ACC112 (cell line): ENCODE measurements around the gene LTC4S.
A peak's percentile ranks its signal among the peaks of the same experiment; 100 is the strongest.

Experiments used
- H2AFZ ChIP-seq: fragments of 200-600 bp; sonication (generic); one replicate; pipeline ENCODE4 v1.6.0; 2017; ENCODE audit warnings: antibody characterized with exemption, low read length; ENCODE audit not compliant: unreplicated experiment
- H3K27ac ChIP-seq: fragments of 200-600 bp; sonication (generic); 2 replicates; pipeline ENCODE4 v1.5.1; 2014; ENCODE audit warnings: low read depth, mild to moderate bottlenecking, antibody characterized with exemption, low read length, moderate library complexity
- H3K27me3 ChIP-seq: fragments of 200-600 bp; sonication (generic); 2 replicates; pipeline ENCODE4 v1.6.1; 2014; ENCODE audit warnings: mild to moderate bottlenecking, antibody characterized with exemption, low read length, moderate library complexity, mixed read lengths; ENCODE audit not compliant: insufficient read depth
- H3K36me3 ChIP-seq: fragments of 200-600 bp; sonication (generic); 2 replicates; pipeline ENCODE4 v1.6.1; 2016; ENCODE audit warnings: mild to moderate bottlenecking, antibody characterized with exemption, low read length, moderate library complexity, mixed read lengths; ENCODE audit not compliant: insufficient read depth
- H3K4me1 ChIP-seq: fragments of 200-600 bp; sonication (generic); one replicate; pipeline ENCODE4 v1.6.1; 2016; ENCODE audit warnings: low read length, mixed read lengths; ENCODE audit not compliant: insufficient read depth, unreplicated experiment, control insufficient read depth
- H3K4me3 ChIP-seq: fragments of 200-600 bp; sonication (generic); 2 replicates; pipeline ENCODE4 v1.5.1; 2014; ENCODE audit warnings: mild to moderate bottlenecking, low read depth, low read length
- H3K79me2 ChIP-seq: fragments of 200-600 bp; sonication (generic); one replicate; pipeline ENCODE4 v1.6.0; 2016; ENCODE audit warnings: low read length; ENCODE audit not compliant: control insufficient read depth, unreplicated experiment, insufficient read depth

Gene LTC4S

GRCh38 chr5:179762781-179763176 lies 31.0 kb upstream of the LTC4S start:
- Histone ChIP-seq H2AFZ (no peak overlapping the region), H3K4me1 (peaks cover 62% of the 10 kb centered on the region), H3K27ac (peak overlapping the region; percentile 38), H3K4me3 (0 out of 2 replicates have a peak overlapping the region, but pooled peaks have one; percentile 1), H3K79me2 (peaks cover 53% of the 10 kb centered on the region), H3K27me3 (no peaks in the 10 kb centered on the region), H3K36me3 (no peaks in the 10 kb centered on the region)

- Histone ChIP-seq H3K4me1 (peaks cover 62% of the 10 kb centered on the region), H3K4me3 (no peak overlapping the region), H3K27me3 (no peaks in the 10 kb centered on the region), H2AFZ (no peak overlapping the region), H3K27ac (peak overlapping the region; percentile 38), H3K79me2 (peaks cover 52% of the 10 kb centered on the region), H3K36me3 (no peaks in the 10 kb centered on the region)
These were observed 30.4 kb upstream of the LTC4S start for GRCh38 chr5:179763215-179763945.

- peaks cover 52% of the 10 kb centered on the region for H3K79me2 ChIP-seq
These were observed 29.7 kb upstream of the LTC4S start for GRCh38 chr5:179764056-179764455.

GRCh38 chr5:179765400-179765799 lies 28.4 kb upstream of the LTC4S start:
- Histone ChIP-seq H3K79me2 (peaks cover 42% of the 10 kb centered on the region), H3K4me3 (peak overlapping the region; percentile 44), H2AFZ (no peak overlapping the region), H3K27me3 (no peaks in the 10 kb centered on the region), H3K36me3 (peaks cover 3% of the 10 kb centered on the region; the same call in 1 of the 2 replicates), H3K27ac (peak overlapping the region; percentile 78), H3K4me1 (peaks cover 52% of the 10 kb centered on the region)

More at GRCh38 chr5:179764056-179764455, 29.7 kb upstream of the LTC4S start:
- no peak overlapping the region for H3K4me3 ChIP-seq
- peak overlapping the region; percentile 19; the same call in 1 of the 2 replicates for H3K27ac ChIP-seq
- no peaks in the 10 kb centered on the region for H3K36me3 ChIP-seq
- no peaks in the 10 kb centered on the region for H3K27me3 ChIP-seq
- H3K4me1 ChIP-seq: peaks cover 62% of the 10 kb centered on the region
- H2AFZ ChIP-seq: no peak overlapping the region

GRCh38 chr5:179766021-179766725 lies 27.6 kb upstream of the LTC4S start:
- peak overlapping the region; percentile 78 for H3K27ac ChIP-seq
- no peaks in the 10 kb centered on the region for H3K27me3 ChIP-seq
- H3K4me3 ChIP-seq: peak overlapping the region; percentile 41
- H2AFZ ChIP-seq: no peak overlapping the region
- peaks cover 40% of the 10 kb centered on the region for H3K79me2 ChIP-seq
- peaks cover 9% of the 10 kb centered on the region; the same call in 1 of the 2 replicates for H3K36me3 ChIP-seq
- peaks cover 52% of the 10 kb centered on the region for H3K4me1 ChIP-seq

GRCh38 chr5:179766726-179767455 lies 26.9 kb upstream of the LTC4S start:
- Histone ChIP-seq H3K27me3 (no peaks in the 10 kb centered on the region), H2AFZ (no peak overlapping the region), H3K27ac (peak overlapping the region; percentile 78), H3K4me3 (peak overlapping the region; percentile 14; the same call in 1 of the 2 replicates), H3K36me3 (peaks cover 17% of the 10 kb centered on the region; the same call in 1 of the 2 replicates), H3K4me1 (peaks cover 47% of the 10 kb centered on the region), H3K79me2 (peaks cover 40% of the 10 kb centered on the region)

GRCh38 chr5:179767496-179768100 lies 26.2 kb upstream of the LTC4S start:
- H3K36me3 ChIP-seq: peaks cover 20% of the 10 kb centered on the region; the same call in 1 of the 2 replicates

GRCh38 chr5:179768326-179769085 lies 25.3 kb upstream of the LTC4S start:
- H3K4me3 ChIP-seq: no peak overlapping the region
- H3K27me3 ChIP-seq: no peaks in the 10 kb centered on the region
- peaks cover 37% of the 10 kb centered on the region for H3K79me2 ChIP-seq
- H3K36me3 ChIP-seq: peaks cover 20% of the 10 kb centered on the region; the same call in 1 of the 2 replicates
- no peak overlapping the region for H3K27ac ChIP-seq
- peaks cover 32% of the 10 kb centered on the region for H3K4me1 ChIP-seq
- no peak overlapping the region for H2AFZ ChIP-seq

More at GRCh38 chr5:179767496-179768100, 26.2 kb upstream of the LTC4S start:
- Histone ChIP-seq H2AFZ (no peak overlapping the region), H3K27ac (no peak overlapping the region), H3K4me1 (peaks cover 40% of the 10 kb centered on the region), H3K27me3 (no peaks in the 10 kb centered on the region), H3K79me2 (peaks cover 40% of the 10 kb centered on the region), H3K4me3 (no peak overlapping the region)

- Histone ChIP-seq H3K79me2 (peaks cover 30% of the 10 kb centered on the region), H3K36me3 (peaks cover 22% of the 10 kb centered on the region; the same call in 1 of the 2 replicates), H3K4me1 (peaks cover 25% of the 10 kb centered on the region), H2AFZ (no peak overlapping the region), H3K27ac (no peak overlapping the region), H3K27me3 (no peaks in the 10 kb centered on the region), H3K4me3 (no peak overlapping the region)
These were observed 24.5 kb upstream of the LTC4S start for GRCh38 chr5:179769271-179769670.
